Immature natural killer cell (primary cell): ENCODE results near the gene RBM33. TPM values are rescaled to one million over a fixed set of nuclear protein-coding genes. Genes with fewer than 3 reads are reported as not detected.

Experiments
- DNase-seq, 3 donors: peaks; one replicate each; pipeline ENCODE4 v3.0.0; 2022; ENCODE audit warnings: mixed read lengths in 1 of 3
- H3K27ac Mint-ChIP-seq, 6 donors: one replicate each; pipeline ENCODE4 v1.8.0; 2020; ENCODE audit warnings: mixed read lengths in 6 of 6, mild to moderate bottlenecking in 5 of 6, inconsistent platforms in 4 of 6, moderate library complexity in 3 of 6
- H3K27me3 Mint-ChIP-seq, 3 donors: one replicate each; pipeline ENCODE4 v1.8.0; 2020 to 2021; ENCODE audit warnings: low read depth in 3 of 3, mild to moderate bottlenecking in 3 of 3, mixed read lengths in 3 of 3, moderate library complexity in 3 of 3, inconsistent platforms in 1 of 3
- H3K36me3 Mint-ChIP-seq, 3 donors: one replicate each; pipeline ENCODE4 v1.8.0; 2020; ENCODE audit warnings: mixed read lengths in 3 of 3, inconsistent platforms in 2 of 3, mild to moderate bottlenecking in 2 of 3
- H3K4me1 Mint-ChIP-seq, 2 donors: one replicate each; pipeline ENCODE4 v1.8.0; 2020; ENCODE audit warnings: inconsistent platforms in 2 of 2, mild to moderate bottlenecking in 2 of 2, mixed read lengths in 2 of 2, moderate library complexity in 1 of 2
- H3K4me3 Mint-ChIP-seq, 5 donors: one replicate each; pipeline ENCODE4 v1.8.0; 2020; ENCODE audit warnings: mild to moderate bottlenecking in 5 of 5, mixed read lengths in 5 of 5, inconsistent platforms in 3 of 5, moderate library complexity in 3 of 5
- H3K9me3 Mint-ChIP-seq, 6 donors: one replicate each; pipeline ENCODE4 v1.8.0; 2020; ENCODE audit warnings: mild to moderate bottlenecking in 6 of 6, mixed read lengths in 6 of 6, inconsistent platforms in 4 of 6, moderate library complexity in 3 of 6
- polyA plus RNA-seq, 3 donors: library from polyadenylated mRNA; unstranded; fragments of 300-500 nt; fragmentation: Illumina TruSeq; gene quantifications; one replicate each; pipeline ENCODE4 v1.2.3, GENCODE V29; 2021

The RBM33 gene
- polyA plus RNA-seq, 3 donors from 2014 or later = 10.9 to 61.5 (median 28.3) TPM

- no peak for DNase-seq
- H3K27me3 Mint-ChIP-seq = peaks cover 0 to 11% (median 8%) of the 10 kb centered on the region in 3 donors
- H3K4me3 Mint-ChIP-seq = peak overlapping the region in 2 of 5 donors; percentile 33 to 45
- H3K36me3 Mint-ChIP-seq = peaks cover 0 to 18% (median 6%) of the 10 kb centered on the region in 3 donors
- peaks cover 10 to 13% of the 10 kb centered on the region in 2 donors for H3K4me1 Mint-ChIP-seq
- H3K27ac Mint-ChIP-seq = no peak overlapping the region
- H3K9me3 Mint-ChIP-seq = no peaks in the 10 kb centered on the region
Observed at GRCh38 chr7:155789001-155789725, 144.7 kb downstream of the RBM33 start.

GRCh38 chr7:155790666-155791065, 146.2 kb downstream of the RBM33 start:
- Mint-ChIP-seq H3K4me3 (no peak overlapping the region), H3K27ac (no peak overlapping the region), H3K9me3 (no peaks in the 10 kb centered on the region), H3K4me1 (peaks cover 10 to 11% of the 10 kb centered on the region in 2 donors), H3K27me3 (peaks cover 0 to 8% (median 6%) of the 10 kb centered on the region in 3 donors), H3K36me3 (peaks cover 0 to 8% (median 6%) of the 10 kb centered on the region in 3 donors)
- DNase-seq = no peak

DNA sequence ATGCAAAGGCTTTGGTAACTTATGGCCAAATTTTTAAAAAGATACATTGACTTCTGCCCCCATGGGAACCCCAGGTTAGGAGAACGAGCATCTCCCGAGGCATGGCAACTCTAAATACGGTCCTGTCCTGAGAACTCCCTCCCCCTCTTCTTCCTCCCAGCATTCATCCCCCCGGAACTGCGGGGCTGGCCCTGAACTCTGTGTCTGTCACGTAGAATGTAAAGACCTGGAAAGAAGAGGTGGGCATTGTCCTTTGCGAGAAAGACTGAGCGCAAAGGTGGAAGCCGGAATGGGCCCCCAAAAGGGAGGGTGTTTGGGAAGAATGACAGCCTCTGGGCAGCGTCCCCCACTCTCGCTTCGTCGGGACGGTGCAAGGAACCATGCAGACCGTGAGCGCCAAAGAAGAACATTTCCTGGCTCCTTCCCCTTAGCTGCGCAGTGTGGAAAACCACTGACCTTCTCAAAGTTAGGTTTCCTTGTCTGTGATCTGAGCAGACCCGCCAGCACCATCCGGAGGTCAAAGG, 146.8 kb downstream of the RBM33 start:
- H3K4me1 Mint-ChIP-seq = peaks cover 6% of the 10 kb centered on the region in 2 donors
- no peak for DNase-seq
- no peak overlapping the region for H3K27ac Mint-ChIP-seq
- H3K9me3 Mint-ChIP-seq = no peaks in the 10 kb centered on the region
- H3K36me3 Mint-ChIP-seq = peaks cover 0 to 3% (median under 1%) of the 10 kb centered on the region in 3 donors
- no peak overlapping the region for H3K4me3 Mint-ChIP-seq
- H3K27me3 Mint-ChIP-seq = peaks cover 0 to 8% (median 4%) of the 10 kb centered on the region in 3 donors

- H3K27me3 Mint-ChIP-seq = peaks cover 0 to 8% (median 3%) of the 10 kb centered on the region in 3 donors
- no peak for DNase-seq
- no peaks in the 10 kb centered on the region for H3K9me3 Mint-ChIP-seq
- H3K27ac Mint-ChIP-seq = no peak overlapping the region
- peaks cover 0 to 3% (median 0%) of the 10 kb centered on the region in 3 donors for H3K36me3 Mint-ChIP-seq
- no peak overlapping the region for H3K4me3 Mint-ChIP-seq
- H3K4me1 Mint-ChIP-seq = peaks cover 4 to 5% of the 10 kb centered on the region in 2 donors
Observed at GRCh38 chr7:155791836-155792235, 147.4 kb downstream of the RBM33 start.

DNA sequence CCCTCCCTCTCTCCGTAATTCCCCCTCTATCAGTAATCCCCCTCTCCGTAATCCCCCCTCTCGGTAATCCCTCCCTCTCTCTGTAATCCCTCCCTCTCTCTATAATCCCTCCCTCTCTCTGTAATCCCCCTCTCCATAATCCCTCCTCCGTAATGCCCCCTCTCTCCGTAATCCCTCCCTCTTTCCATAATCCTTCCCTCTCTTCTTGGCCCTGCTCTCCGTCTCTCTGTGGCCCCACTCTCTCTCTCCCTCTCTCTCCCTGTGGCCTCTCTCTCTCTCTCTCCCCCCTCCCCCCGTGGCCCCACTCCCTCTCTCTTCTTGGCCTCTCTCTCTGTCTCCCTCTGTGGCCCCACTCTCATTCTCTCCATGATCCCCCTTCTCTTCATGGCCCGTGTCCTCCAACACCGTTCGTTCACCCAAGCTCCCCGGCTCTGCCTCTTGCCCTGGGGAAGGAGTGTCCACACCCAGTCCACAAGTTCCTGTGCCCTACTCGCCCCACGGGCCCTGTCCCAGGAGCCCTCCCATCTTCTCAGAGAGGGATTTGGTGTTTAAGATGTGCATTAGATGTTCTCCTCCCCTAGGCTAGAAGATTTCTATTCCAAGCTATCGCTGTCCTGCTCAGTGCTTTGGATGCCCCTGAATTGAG, 148.0 kb downstream of the RBM33 start:
- DNase-seq = no peak
- no peak overlapping the region for H3K27ac Mint-ChIP-seq
- no peak overlapping the region for H3K4me3 Mint-ChIP-seq
- peaks cover 4 to 5% of the 10 kb centered on the region in 2 donors for H3K4me1 Mint-ChIP-seq
- peaks cover 0 to 8% (median 3%) of the 10 kb centered on the region in 3 donors for H3K27me3 Mint-ChIP-seq
- H3K36me3 Mint-ChIP-seq = peaks cover 0 to 3% (median 0%) of the 10 kb centered on the region in 3 donors
- H3K9me3 Mint-ChIP-seq = no peaks in the 10 kb centered on the region

- DNase-seq = no peak
- H3K9me3 Mint-ChIP-seq = no peaks in the 10 kb centered on the region
Observed at GRCh38 chr7:155792999-155793560, 148.6 kb downstream of the RBM33 start.

DNA sequence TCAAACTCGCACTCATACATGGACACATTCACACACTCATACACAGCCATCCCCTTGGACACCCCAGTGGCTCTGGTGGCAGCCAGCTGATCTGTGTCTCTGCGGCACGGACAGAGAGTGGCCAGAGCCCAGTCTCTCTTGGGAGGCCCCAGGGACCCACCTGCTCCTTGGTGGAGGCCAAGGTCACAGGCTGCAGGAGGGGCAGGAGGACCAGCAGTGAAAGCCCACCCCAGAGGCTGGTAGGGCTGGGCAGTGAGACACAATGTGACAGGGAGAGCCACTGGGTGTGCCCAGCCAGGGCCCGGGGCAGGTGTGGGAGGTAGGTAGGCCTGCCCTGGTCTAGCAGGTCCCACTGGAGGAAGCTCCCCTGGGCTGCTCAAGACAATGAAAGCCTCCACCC, 149.3 kb downstream of the RBM33 start:
- no peak for DNase-seq
- peaks cover under 1 to 10% (median 5%) of the 10 kb centered on the region in 3 donors for H3K27me3 Mint-ChIP-seq
- H3K36me3 Mint-ChIP-seq = no peaks in the 10 kb centered on the region
- no peak overlapping the region for H3K27ac Mint-ChIP-seq
- H3K9me3 Mint-ChIP-seq = no peaks in the 10 kb centered on the region
- H3K4me3 Mint-ChIP-seq = no peak overlapping the region
- H3K4me1 Mint-ChIP-seq = peaks cover 0 to 2% of the 10 kb centered on the region in 2 donors

More at GRCh38 chr7:155792999-155793560, 148.6 kb downstream of the RBM33 start:
- Mint-ChIP-seq H3K27ac (no peak overlapping the region), H3K4me1 (no peaks in the 10 kb centered on the region), H3K27me3 (peaks cover 0 to 5% (median 4%) of the 10 kb centered on the region in 3 donors), H3K36me3 (no peaks in the 10 kb centered on the region), H3K4me3 (no peak overlapping the region)

- Mint-ChIP-seq H3K27me3 (peaks cover 2 to 10% (median 4%) of the 10 kb centered on the region in 3 donors), H3K9me3 (no peaks in the 10 kb centered on the region), H3K27ac (no peak overlapping the region), H3K36me3 (no peaks in the 10 kb centered on the region), H3K4me3 (no peak overlapping the region), H3K4me1 (peaks cover 0 to 2% of the 10 kb centered on the region in 2 donors)
- DNase-seq = no peak
Observed at GRCh38 chr7:155794196-155794595, 149.7 kb downstream of the RBM33 start.

- no peak for DNase-seq
- H3K4me3 Mint-ChIP-seq = no peak overlapping the region
- no peak overlapping the region for H3K27ac Mint-ChIP-seq
- H3K4me1 Mint-ChIP-seq = peaks cover 0 to 2% of the 10 kb centered on the region in 2 donors
- H3K27me3 Mint-ChIP-seq = peaks cover 1 to 14% (median 3%) of the 10 kb centered on the region in 3 donors
- no peaks in the 10 kb centered on the region for H3K9me3 Mint-ChIP-seq
- H3K36me3 Mint-ChIP-seq = no peaks in the 10 kb centered on the region
Observed at GRCh38 chr7:155795401-155795800, 150.9 kb downstream of the RBM33 start.

- Mint-ChIP-seq H3K36me3 (no peaks in the 10 kb centered on the region), H3K9me3 (no peaks in the 10 kb centered on the region), H3K4me1 (peaks cover 0 to 2% of the 10 kb centered on the region in 2 donors), H3K4me3 (no peak overlapping the region), H3K27me3 (peaks cover 1 to 14% (median 3%) of the 10 kb centered on the region in 3 donors), H3K27ac (no peak overlapping the region)
- DNase-seq = no peak
Observed at GRCh38 chr7:155795951-155796350, 151.5 kb downstream of the RBM33 start.

- Mint-ChIP-seq H3K4me3 (no peak overlapping the region), H3K4me1 (peaks cover 0 to 2% of the 10 kb centered on the region in 2 donors), H3K27ac (no peak overlapping the region), H3K27me3 (peaks cover 1 to 16% (median 5%) of the 10 kb centered on the region in 3 donors), H3K36me3 (no peaks in the 10 kb centered on the region), H3K9me3 (no peaks in the 10 kb centered on the region)
- peak; percentile 41 to 54 (median 53) for DNase-seq
Observed at GRCh38 chr7:155796381-155797261, 152.2 kb downstream of the RBM33 start.

DNA sequence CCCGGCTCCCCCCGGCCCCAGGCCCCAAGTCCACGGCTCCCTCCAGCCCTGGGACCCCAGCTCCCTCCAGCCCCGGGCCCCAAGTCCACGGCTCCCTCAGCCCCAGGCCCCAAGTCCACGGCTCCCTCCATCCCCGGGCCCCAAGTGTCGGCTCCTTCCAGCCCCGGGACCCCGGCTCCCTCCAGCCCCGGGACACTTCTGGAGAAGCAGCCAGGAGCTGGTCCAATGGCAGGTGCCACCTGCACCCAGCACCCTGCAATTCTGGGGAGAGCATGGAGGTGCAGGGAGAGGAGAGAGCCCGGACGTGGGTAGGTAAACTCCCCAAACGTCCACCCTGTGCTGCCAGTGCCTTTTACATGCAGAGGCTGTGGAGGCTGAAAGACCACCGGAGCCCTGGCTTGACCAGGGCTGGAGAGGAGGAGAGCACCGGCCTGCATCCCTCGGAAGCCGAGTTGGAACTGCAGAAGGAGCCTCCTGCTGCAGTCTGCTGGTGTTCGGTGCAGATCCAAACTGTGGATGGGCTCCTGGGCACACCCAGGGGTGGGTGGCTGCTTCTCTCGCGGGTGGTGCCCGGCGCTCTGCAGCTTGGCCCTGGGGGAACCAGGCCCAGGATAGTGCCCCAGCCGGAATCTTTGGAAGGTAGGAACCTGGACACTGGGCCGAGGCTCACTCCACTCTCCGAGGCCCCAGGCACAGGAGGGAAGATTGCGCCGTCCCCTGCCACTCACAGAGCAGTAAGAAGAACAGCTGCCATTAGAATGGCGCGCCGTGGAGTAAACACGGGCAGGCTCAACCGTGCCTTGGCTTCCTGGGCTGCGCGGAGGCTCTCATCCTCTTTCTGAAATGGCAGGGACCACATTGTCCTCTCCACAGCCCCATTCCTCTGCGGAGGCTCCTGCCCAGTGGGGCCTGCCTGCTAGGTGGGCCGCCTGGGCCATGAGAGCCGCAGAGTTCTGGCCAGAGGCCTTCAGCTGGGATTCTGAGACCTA, 153.1 kb downstream of the RBM33 start:
- no peak overlapping the region for H3K4me3 Mint-ChIP-seq
- H3K27ac Mint-ChIP-seq = no peak overlapping the region
- H3K27me3 Mint-ChIP-seq = peaks cover 2 to 20% (median 5%) of the 10 kb centered on the region in 3 donors
- H3K4me1 Mint-ChIP-seq = peaks cover 0 to 2% of the 10 kb centered on the region in 2 donors
- DNase-seq = peak in 1 of 3 donors; percentile 5
- H3K9me3 Mint-ChIP-seq = no peaks in the 10 kb centered on the region
- H3K36me3 Mint-ChIP-seq = no peaks in the 10 kb centered on the region
